ENCODE measurements around the gene KCTD8. TPM values are rescaled to one million over a fixed set of nuclear protein-coding genes. Genes with fewer than 3 reads are reported as not detected.

The KCTD8 gene
- total RNA-seq: not detected

GRCh38 chr4:44448521-44449461, at the start of gene KCTD8:
KCTD8 (minus strand) TSS chr4:44448809.
- ChIA-PET CTCF (interaction anchor here (0.8 to 1.6 kb wide), 16 partner anchors 10 to 1936 kb away, joined by 3 to 8 read pairs (median 3); no protein-coding TSS in a partner anchor), POLR2A (interaction anchor here (0.6 kb wide), 1 partner anchor 129 kb away, joined by 3 read pairs; no protein-coding TSS in a partner anchor)
- ATAC-seq (peak; percentile 95), DNase-seq (peak; percentile 83)
- H3K9me3 Mint-ChIP-seq: no peaks in the 10 kb centered on the region
- H3K4me1 Mint-ChIP-seq (ENCODE audit: low read depth): peaks cover 12% of the 10 kb centered on the region
- peak within 1 kb of the TSS; percentile 62 for H3K4me3 Mint-ChIP-seq
- no peak within 1 kb of the TSS for H3K27ac Mint-ChIP-seq
- no peaks in the 10 kb centered on the region for H3K36me3 Mint-ChIP-seq (ENCODE audit: low read depth)
- intact Hi-C loops (cut with micrococcal nuclease): no loop called here
- H3K27me3 Mint-ChIP-seq: peaks cover 37% of the 10 kb centered on the region
- TF ChIP-seq, protein P1, sequence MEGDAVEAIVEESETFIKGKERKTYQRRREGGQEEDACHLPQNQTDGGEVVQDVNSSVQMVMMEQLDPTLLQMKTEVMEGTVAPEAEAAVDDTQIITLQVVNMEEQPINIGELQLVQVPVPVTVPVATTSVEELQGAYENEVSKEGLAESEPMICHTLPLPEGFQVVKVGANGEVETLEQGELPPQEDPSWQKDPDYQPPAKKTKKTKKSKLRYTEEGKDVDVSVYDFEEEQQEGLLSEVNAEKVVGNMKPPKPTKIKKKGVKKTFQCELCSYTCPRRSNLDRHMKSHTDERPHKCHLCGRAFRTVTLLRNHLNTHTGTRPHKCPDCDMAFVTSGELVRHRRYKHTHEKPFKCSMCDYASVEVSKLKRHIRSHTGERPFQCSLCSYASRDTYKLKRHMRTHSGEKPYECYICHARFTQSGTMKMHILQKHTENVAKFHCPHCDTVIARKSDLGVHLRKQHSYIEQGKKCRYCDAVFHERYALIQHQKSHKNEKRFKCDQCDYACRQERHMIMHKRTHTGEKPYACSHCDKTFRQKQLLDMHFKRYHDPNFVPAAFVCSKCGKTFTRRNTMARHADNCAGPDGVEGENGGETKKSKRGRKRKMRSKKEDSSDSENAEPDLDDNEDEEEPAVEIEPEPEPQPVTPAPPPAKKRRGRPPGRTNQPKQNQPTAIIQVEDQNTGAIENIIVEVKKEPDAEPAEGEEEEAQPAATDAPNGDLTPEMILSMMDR (IDR thresholded peaks at IDR 0.05): peak; percentile 64

GRCh38 chr4:44494810-44495701, 46.4 kb upstream of the KCTD8 start:
- ATAC-seq (no peak), DNase-seq (no peak)
- ChIA-PET POLR2A (no interaction called here), CTCF (interaction anchor here (0.7 to 1.0 kb wide), 3 partner anchors 30 to 47 kb away, joined by 4 to 6 read pairs (median 4); partner anchors contain the start of gene KCTD8)
- H3K4me1 Mint-ChIP-seq (ENCODE audit: low read depth): no peaks in the 10 kb centered on the region
- H3K36me3 Mint-ChIP-seq (ENCODE audit: low read depth): no peaks in the 10 kb centered on the region
- no peaks in the 10 kb centered on the region for H3K27me3 Mint-ChIP-seq
- H3K27ac Mint-ChIP-seq: no peak overlapping the region
- H3K4me3 Mint-ChIP-seq: no peak overlapping the region
- H3K9me3 Mint-ChIP-seq: no peaks in the 10 kb centered on the region
- TF ChIP-seq, protein P1 (IDR thresholded peaks at IDR 0.05): no peak
- intact Hi-C loops (cut with micrococcal nuclease): no loop called here

- DNase-seq (no peak), ATAC-seq (no peak)
- Mint-ChIP-seq H3K4me1 (ENCODE audit: low read depth) (no peaks in the 10 kb centered on the region), H3K36me3 (ENCODE audit: low read depth) (no peaks in the 10 kb centered on the region), H3K27me3 (no peaks in the 10 kb centered on the region), H3K27ac (no peak overlapping the region), H3K4me3 (no peak overlapping the region), H3K9me3 (no peaks in the 10 kb centered on the region)
- ChIA-PET POLR2A (no interaction called here), CTCF (interaction anchor here (0.7 to 1.0 kb wide), 2 partner anchors 31 to 45 kb away, joined by 4 to 6 read pairs; partner anchors contain the start of gene KCTD8)
- TF ChIP-seq, protein P1 (IDR thresholded peaks at IDR 0.05): no peak
- intact Hi-C loops (cut with micrococcal nuclease): no loop called here
Measured at GRCh38 chr4:44493924-44494323, 45.3 kb upstream of the KCTD8 start.

DNA sequence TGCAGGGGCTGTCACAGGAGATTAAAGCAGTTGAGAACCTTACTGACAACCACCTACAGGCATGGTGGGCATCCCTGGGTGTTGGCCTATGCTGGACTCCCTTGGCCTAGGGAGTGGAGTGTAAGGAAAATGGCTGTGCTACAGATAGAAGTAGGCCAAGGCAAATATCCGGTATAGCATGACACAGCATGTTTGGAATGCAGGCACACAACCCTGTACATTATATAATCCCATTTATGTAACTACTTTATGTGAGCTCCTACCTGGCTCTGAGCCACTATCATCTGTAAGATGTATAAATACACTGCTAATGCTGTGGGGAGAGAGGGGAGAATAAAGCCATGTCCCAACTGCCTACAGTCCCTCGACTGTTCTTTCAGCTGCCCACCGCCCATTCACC, 38.7 kb upstream of the KCTD8 start:
- CTCF ChIA-PET: no interaction called here
- no peak for DNase-seq
- H3K36me3 Mint-ChIP-seq (ENCODE audit: low read depth): no peaks in the 10 kb centered on the region
- no peak overlapping the region for H3K27ac Mint-ChIP-seq
- TF ChIP-seq, protein P1 (IDR thresholded peaks at IDR 0.05): no peak
- POLR2A ChIA-PET: no interaction called here
- no peak overlapping the region for H3K4me3 Mint-ChIP-seq
- intact Hi-C loops (cut with micrococcal nuclease): no loop called here
- no peak for ATAC-seq
- no peaks in the 10 kb centered on the region for H3K4me1 Mint-ChIP-seq (ENCODE audit: low read depth)
- no peaks in the 10 kb centered on the region for H3K27me3 Mint-ChIP-seq
- H3K9me3 Mint-ChIP-seq: peaks cover 5% of the 10 kb centered on the region

All from activated CD8-positive, alpha-beta T cell treated with anti-CD3 and anti-CD28 coated beads for 36 hours (primary cell).